GM19455 (cell line): ENCODE measurements around the gene INHBA.

ENCODE experiments used
- ATAC-seq: cut with Tn5 transposase; IDR thresholded peaks from one replicate; pipeline ENCODE4 v1.9.1; 2021; ENCODE audit not compliant: unreplicated experiment

The INHBA gene

GRCh38 chr7:41702635-41703371 lies at the start of gene INHBA:
INHBA (minus strand) TSS chr7:41703090; CDS start chr7:41700374, 2,716 bp downstream.
- ATAC-seq = no peak

GRCh38 chr7:41752615-41753014 lies 49.7 kb upstream of the INHBA start:
- no peak for ATAC-seq

- ATAC-seq = no peak
Observed at GRCh38 chr7:41750661-41751540, 48.0 kb upstream of the INHBA start.

GRCh38 chr7:41747961-41748360 lies 45.1 kb upstream of the INHBA start:
- ATAC-seq = no peak

- no peak for ATAC-seq
Observed at GRCh38 chr7:41745451-41745850, 42.6 kb upstream of the INHBA start.

GRCh38 chr7:41744161-41744560 lies 41.3 kb upstream of the INHBA start:
- ATAC-seq = no peak

- ATAC-seq = no peak
Observed at GRCh38 chr7:41742401-41743020, 39.6 kb upstream of the INHBA start.

- ATAC-seq = no peak
Observed at GRCh38 chr7:41738806-41739205, 35.9 kb upstream of the INHBA start.

GRCh38 chr7:41738336-41738735 lies 35.4 kb upstream of the INHBA start:
- no peak for ATAC-seq

GRCh38 chr7:41735206-41735605 lies 32.3 kb upstream of the INHBA start:
- ATAC-seq = no peak

GRCh38 chr7:41732843-41733306 lies 30.0 kb upstream of the INHBA start:
- ATAC-seq = no peak

GRCh38 chr7:41732436-41732785 lies 29.5 kb upstream of the INHBA start:
- ATAC-seq = no peak

GRCh38 chr7:41731493-41732435 lies 28.9 kb upstream of the INHBA start:
- peak; percentile 96 for ATAC-seq

- ATAC-seq = no peak
Observed at GRCh38 chr7:41730668-41731067, 27.8 kb upstream of the INHBA start.

- no peak for ATAC-seq
Observed at GRCh38 chr7:41730161-41730560, 27.3 kb upstream of the INHBA start.

GRCh38 chr7:41729059-41729458 lies 26.2 kb upstream of the INHBA start:
- ATAC-seq = no peak

GRCh38 chr7:41725013-41725412 lies 22.1 kb upstream of the INHBA start:
- ATAC-seq = no peak

- ATAC-seq = no peak
Observed at GRCh38 chr7:41720886-41721285, 18.0 kb upstream of the INHBA start.

GRCh38 chr7:41720046-41720445 lies 17.2 kb upstream of the INHBA start:
- ATAC-seq = no peak

- no peak for ATAC-seq
Observed at GRCh38 chr7:41716691-41717090, 13.8 kb upstream of the INHBA start.

- no peak for ATAC-seq
Observed at GRCh38 chr7:41715000-41715399, 12.1 kb upstream of the INHBA start.
